Measurements from ENCODE around the gene PREX1. TPM values are rescaled to one million over a fixed set of nuclear protein-coding genes. Genes with fewer than 3 reads are reported as not detected.
A peak's percentile ranks its signal among the peaks of the same experiment; 100 is the strongest.

Gene PREX1
- total RNA-seq, 1 donor: 14.1 TPM

GRCh38 chr20:48615871-48616270 lies 211.9 kb downstream of the PREX1 start:
- Histone ChIP-seq H3K4me2 (ENCODE audit: insufficient read depth, low read length) (no peak overlapping the region), H3K27me3 (ENCODE audit: insufficient read depth, low read length) (peaks cover 16% of the 10 kb centered on the region), H3K9me3 (ENCODE audit: low read depth, low read length) (no peaks in the 10 kb centered on the region), H3K4me1 (ENCODE audit: insufficient read depth, low read length) (peaks cover 3% of the 10 kb centered on the region), H3K36me3 (ENCODE audit: insufficient read depth, low read length) (no peaks in the 10 kb centered on the region), H3K27ac (ENCODE audit: low read depth, low read length) (no peak overlapping the region), H3K4me3 (ENCODE audit: insufficient read depth, low read length) (no peak overlapping the region), H2AFZ (ENCODE audit: low read length) (no peak overlapping the region), H3K79me2 (ENCODE audit: insufficient read depth, low read length) (no peaks in the 10 kb centered on the region), H4K20me1 (ENCODE audit: insufficient read depth, low read length) (no peaks in the 10 kb centered on the region)
- DNase-seq (ENCODE audit: insufficient read length, low spot score, missing footprints): peak; percentile 76
- no peak for TF ChIP-seq CTCF (IDR thresholded peaks at IDR 0.05; ENCODE audit: extremely low read depth, low read depth, low read length)

- TF ChIP-seq CTCF (IDR thresholded peaks at IDR 0.05; ENCODE audit: extremely low read depth, low read depth, low read length): no peak
- H3K4me1 ChIP-seq (ENCODE audit: insufficient read depth, low read length): no peaks in the 10 kb centered on the region
- peaks cover 21% of the 10 kb centered on the region for H3K27me3 ChIP-seq (ENCODE audit: insufficient read depth, low read length)
- H2AFZ ChIP-seq (ENCODE audit: low read length): no peak overlapping the region
- H3K36me3 ChIP-seq (ENCODE audit: insufficient read depth, low read length): no peaks in the 10 kb centered on the region
- no peak overlapping the region for H3K4me2 ChIP-seq (ENCODE audit: insufficient read depth, low read length)
- no peaks in the 10 kb centered on the region for H4K20me1 ChIP-seq (ENCODE audit: insufficient read depth, low read length)
- no peaks in the 10 kb centered on the region for H3K79me2 ChIP-seq (ENCODE audit: insufficient read depth, low read length)
- H3K4me3 ChIP-seq (ENCODE audit: insufficient read depth, low read length): no peak overlapping the region
- no peak for DNase-seq (ENCODE audit: insufficient read length, low spot score, missing footprints)
- no peaks in the 10 kb centered on the region for H3K9me3 ChIP-seq (ENCODE audit: low read depth, low read length)
- no peak overlapping the region for H3K27ac ChIP-seq (ENCODE audit: low read depth, low read length)
Measured at GRCh38 chr20:48614593-48615274, 213.1 kb downstream of the PREX1 start.

- no peak for DNase-seq (ENCODE audit: insufficient read length, low spot score, missing footprints)
- Histone ChIP-seq H3K27me3 (ENCODE audit: insufficient read depth, low read length) (peaks cover 22% of the 10 kb centered on the region), H3K36me3 (ENCODE audit: insufficient read depth, low read length) (no peaks in the 10 kb centered on the region), H3K4me3 (ENCODE audit: insufficient read depth, low read length) (no peak overlapping the region), H3K27ac (ENCODE audit: low read depth, low read length) (no peak overlapping the region), H3K4me2 (ENCODE audit: insufficient read depth, low read length) (no peak overlapping the region), H3K79me2 (ENCODE audit: insufficient read depth, low read length) (no peaks in the 10 kb centered on the region), H4K20me1 (ENCODE audit: insufficient read depth, low read length) (no peaks in the 10 kb centered on the region), H3K9me3 (ENCODE audit: low read depth, low read length) (no peaks in the 10 kb centered on the region), H3K4me1 (ENCODE audit: insufficient read depth, low read length) (no peaks in the 10 kb centered on the region), H2AFZ (ENCODE audit: low read length) (no peak overlapping the region)
- no peak for TF ChIP-seq CTCF (IDR thresholded peaks at IDR 0.05; ENCODE audit: extremely low read depth, low read depth, low read length)
Measured at GRCh38 chr20:48613926-48614325, 213.9 kb downstream of the PREX1 start.

GRCh38 chr20:48612335-48612734 lies 215.5 kb downstream of the PREX1 start:
- H3K36me3 ChIP-seq (ENCODE audit: insufficient read depth, low read length): no peaks in the 10 kb centered on the region
- H3K4me2 ChIP-seq (ENCODE audit: insufficient read depth, low read length): no peak overlapping the region
- no peaks in the 10 kb centered on the region for H3K9me3 ChIP-seq (ENCODE audit: low read depth, low read length)
- H3K79me2 ChIP-seq (ENCODE audit: insufficient read depth, low read length): no peaks in the 10 kb centered on the region
- no peak overlapping the region for H2AFZ ChIP-seq (ENCODE audit: low read length)
- H3K4me3 ChIP-seq (ENCODE audit: insufficient read depth, low read length): no peak overlapping the region
- H3K27ac ChIP-seq (ENCODE audit: low read depth, low read length): no peak overlapping the region
- peaks cover 28% of the 10 kb centered on the region for H3K27me3 ChIP-seq (ENCODE audit: insufficient read depth, low read length)
- no peak for DNase-seq (ENCODE audit: insufficient read length, low spot score, missing footprints)
- H4K20me1 ChIP-seq (ENCODE audit: insufficient read depth, low read length): no peaks in the 10 kb centered on the region
- no peak for TF ChIP-seq CTCF (IDR thresholded peaks at IDR 0.05; ENCODE audit: extremely low read depth, low read depth, low read length)
- no peaks in the 10 kb centered on the region for H3K4me1 ChIP-seq (ENCODE audit: insufficient read depth, low read length)

All from osteoblast (primary cell).